GM10248 (cell line): ENCODE results near the gene ANAPC5.
A peak's percentile ranks its signal among the peaks of the same experiment; 100 is the strongest.
"Not testable (repeated sequence)": the region's sequence is repeated elsewhere in the genome, so short reads cannot be mapped to it uniquely, and the experiment has no call there.

Source experiments
- CTCF ChIA-PET: fragments of 300-600 bp; sonication (Branson Sonifier 250); formaldehyde crosslinking; extraction: SDS; loops from one replicate; lab custom pipeline; 2021; ENCODE audit warnings: antibody characterized with exemption; lab: Yijun Ruan, JAX
- POLR2A ChIA-PET: fragments of 350-650 bp; sonication (Branson Sonifier 250); formaldehyde crosslinking; extraction: SDS; loops from one replicate; lab custom pipeline; 2020; ENCODE audit warnings: antibody characterized with exemption; lab: Yijun Ruan, JAX
- DNase-seq: peaks from one replicate; pipeline ENCODE4 v3.0.0; 2012; ENCODE audit errors: extremely low spot score
- TF ChIP-seq, protein P1 (sequence below): IDR thresholded peaks from 2 replicates; pipeline ENCODE4 v1.5.1; 2012; ENCODE audit warnings: mild to moderate bottlenecking, low read depth; ENCODE audit errors: extremely low read depth, missing control alignments, control extremely low read depth

ANAPC5 gene

DNA sequence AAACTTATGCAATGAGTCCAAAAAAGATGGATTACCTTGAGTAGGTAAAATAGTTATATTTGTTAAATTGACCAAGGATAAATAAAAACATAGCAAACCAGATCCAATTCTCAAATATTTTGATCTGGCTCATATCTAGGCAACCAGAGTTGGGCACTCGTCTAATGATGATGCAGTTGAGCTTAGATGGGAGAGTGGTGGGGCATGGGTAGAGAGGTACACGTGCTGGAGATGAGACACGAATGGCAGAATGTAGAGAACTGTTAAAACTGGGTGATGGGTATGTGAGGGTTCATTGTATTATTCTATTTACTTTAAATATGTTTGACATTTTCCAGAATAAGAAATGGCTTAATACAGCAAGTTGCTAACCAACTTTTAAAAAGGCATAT, 40.1 kb upstream of the ANAPC5 start:
- TF ChIP-seq, protein P1, sequence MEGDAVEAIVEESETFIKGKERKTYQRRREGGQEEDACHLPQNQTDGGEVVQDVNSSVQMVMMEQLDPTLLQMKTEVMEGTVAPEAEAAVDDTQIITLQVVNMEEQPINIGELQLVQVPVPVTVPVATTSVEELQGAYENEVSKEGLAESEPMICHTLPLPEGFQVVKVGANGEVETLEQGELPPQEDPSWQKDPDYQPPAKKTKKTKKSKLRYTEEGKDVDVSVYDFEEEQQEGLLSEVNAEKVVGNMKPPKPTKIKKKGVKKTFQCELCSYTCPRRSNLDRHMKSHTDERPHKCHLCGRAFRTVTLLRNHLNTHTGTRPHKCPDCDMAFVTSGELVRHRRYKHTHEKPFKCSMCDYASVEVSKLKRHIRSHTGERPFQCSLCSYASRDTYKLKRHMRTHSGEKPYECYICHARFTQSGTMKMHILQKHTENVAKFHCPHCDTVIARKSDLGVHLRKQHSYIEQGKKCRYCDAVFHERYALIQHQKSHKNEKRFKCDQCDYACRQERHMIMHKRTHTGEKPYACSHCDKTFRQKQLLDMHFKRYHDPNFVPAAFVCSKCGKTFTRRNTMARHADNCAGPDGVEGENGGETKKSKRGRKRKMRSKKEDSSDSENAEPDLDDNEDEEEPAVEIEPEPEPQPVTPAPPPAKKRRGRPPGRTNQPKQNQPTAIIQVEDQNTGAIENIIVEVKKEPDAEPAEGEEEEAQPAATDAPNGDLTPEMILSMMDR = no peak
- CTCF ChIA-PET = interaction anchor here (1.3 to 1.7 kb wide), 4 partner anchors 8 to 57 kb away, joined by 3 to 5 read pairs (median 4); partner anchors contain the start of gene RNF34
- DNase-seq = no peak
- POLR2A ChIA-PET = interaction anchor here (0.7 kb wide), 1 partner anchor 8 kb away, joined by 4 read pairs; the partner anchor contains the start of gene RNF34

DNA sequence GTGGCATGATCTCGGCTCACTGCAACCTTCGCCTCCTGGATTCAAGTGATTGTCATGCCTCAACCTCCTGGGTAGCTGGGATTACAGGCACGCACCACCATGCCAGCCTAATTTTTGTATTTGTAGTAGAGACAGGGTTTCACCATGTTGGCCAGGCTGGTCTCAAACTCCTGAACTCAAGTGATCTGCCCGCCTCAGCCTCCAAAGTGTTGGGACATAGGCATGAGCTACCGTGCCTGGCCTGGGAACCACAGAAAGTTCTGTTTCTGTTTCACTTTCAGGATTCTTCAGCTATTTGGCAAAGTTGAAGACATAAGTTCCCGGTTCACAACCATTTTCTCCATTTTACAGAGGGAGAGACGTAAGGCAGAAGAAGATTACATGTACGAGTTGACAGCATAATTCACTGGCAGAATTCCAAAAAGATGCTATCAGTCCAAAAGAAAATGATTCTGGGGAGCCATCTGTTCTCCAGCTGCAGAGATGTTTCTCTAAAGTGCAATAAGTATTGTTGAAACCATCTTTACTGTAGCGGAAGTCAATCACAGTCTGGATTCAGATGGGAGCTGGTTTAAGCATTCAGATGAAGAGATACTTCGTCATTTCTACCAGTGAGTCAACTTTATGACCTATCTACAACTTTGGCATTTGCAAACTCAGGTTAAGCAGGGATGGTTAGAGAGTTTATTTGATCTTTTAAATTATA, 39.6 kb upstream of the ANAPC5 start:
- ChIA-PET CTCF (interaction anchor here (1.2 to 1.7 kb wide), 5 partner anchors 8 to 56 kb away, joined by 3 to 5 read pairs (median 3); partner anchors contain the start of gene RNF34), POLR2A (interaction anchor here (0.7 kb wide), 1 partner anchor 9 kb away, joined by 4 read pairs; the partner anchor contains the start of gene RNF34)
- DNase-seq = peak; percentile 60
- TF ChIP-seq, protein P1 = no peak

DNA sequence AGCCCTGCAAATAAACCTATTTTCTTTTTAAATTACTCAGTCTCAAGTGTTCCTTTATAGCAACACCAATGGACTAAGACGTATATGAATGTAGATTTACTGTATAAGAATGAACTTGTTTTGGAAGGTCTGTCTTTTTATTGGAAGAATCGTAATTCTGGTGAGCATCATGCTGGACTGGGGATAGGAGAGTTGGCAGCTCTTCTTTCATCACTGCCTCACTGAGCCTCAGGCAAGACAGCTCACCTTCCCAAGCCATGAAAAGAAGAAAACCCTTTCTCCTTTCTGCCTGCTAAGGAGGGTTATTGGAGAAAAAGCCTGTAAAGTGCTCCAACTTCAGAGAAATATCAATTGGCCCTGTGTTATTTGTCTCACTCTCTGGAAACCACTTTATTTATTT, 38.6 kb upstream of the ANAPC5 start:
- CTCF ChIA-PET = interaction anchor here (1.2 kb wide), 1 partner anchor 33 kb away, joined by 3 read pairs; no protein-coding TSS in a partner anchor
- DNase-seq = no peak
- POLR2A ChIA-PET = no interaction called here
- TF ChIP-seq, protein P1 = no peak

DNA sequence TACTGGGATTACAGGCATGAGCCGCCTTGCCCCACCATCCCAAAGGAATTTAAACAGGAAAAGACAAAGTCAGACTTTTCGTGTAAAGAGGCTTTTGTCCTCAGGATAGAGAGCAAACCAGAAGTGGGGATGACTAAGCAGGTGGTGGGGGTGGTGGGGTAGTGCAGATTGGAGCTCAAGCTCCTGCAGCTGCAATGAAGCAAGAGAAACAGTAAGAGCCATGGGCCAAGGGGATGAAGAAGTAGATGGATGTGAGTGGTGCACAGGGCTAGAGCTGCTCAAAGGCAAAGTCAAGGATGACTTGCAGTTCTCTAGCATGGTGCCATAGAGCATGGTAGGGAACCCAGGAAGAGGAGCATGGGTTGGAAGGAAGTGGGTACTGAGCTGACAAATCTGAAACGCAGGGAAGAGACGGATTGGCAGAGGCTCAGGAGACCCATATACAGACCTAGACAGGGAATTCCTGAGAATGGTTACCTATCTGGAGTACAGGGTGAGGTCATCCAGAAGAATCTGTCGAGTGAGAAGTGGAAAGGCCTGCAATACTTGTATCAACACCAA, 36.3 kb upstream of the ANAPC5 start:
- DNase-seq = no peak
- ChIA-PET POLR2A (no interaction called here), CTCF (no interaction called here)
- TF ChIP-seq, protein P1 = no peak

DNA sequence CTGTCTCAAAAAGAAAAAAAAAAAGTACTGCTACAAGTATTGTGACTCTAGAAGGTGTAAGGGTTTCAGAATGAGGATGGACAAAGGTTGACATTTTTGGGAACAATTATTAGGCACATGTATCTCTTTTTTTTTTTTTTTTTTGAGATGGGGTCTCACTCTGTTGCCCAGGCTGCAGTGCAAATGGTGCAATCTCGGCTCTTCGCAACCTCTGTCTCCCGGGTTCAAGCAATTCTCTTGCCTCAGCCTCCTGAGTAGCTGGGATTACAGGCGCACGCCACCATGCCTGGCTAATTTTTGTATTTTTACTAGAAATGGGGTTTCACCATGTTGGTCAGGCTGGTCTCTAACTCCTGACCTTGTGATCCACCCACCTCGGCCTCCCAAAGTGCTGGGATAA, 32.7 kb upstream of the ANAPC5 start:
- POLR2A ChIA-PET, DNase-seq: not testable (repeated sequence)
- CTCF ChIA-PET = interaction anchor here (0.7 to 1.2 kb wide), 3 partner anchors 15 to 136 kb away, joined by 3 to 5 read pairs (median 3); no protein-coding TSS in a partner anchor

DNA sequence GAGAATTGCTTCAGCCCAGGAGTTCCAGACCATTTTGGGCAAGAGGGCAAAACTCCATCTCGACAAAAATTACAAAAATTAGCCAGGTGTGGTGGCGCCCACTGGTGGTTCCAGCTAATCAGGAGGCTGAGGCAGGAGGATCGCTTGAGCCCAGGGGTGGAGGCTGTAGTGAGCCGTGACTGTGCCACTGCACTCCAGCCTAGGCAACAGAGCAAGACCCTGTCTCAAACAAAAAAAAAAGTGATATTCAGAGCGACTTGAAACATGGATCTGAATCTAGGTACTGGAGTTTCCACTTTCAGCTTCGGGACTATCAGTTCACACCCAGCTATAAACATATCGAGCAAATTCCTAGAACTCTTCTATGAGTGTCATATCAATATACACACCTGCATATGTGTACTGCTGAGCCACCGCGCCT, 31.4 kb upstream of the ANAPC5 start:
- CTCF ChIA-PET = interaction anchor here (0.9 to 1.0 kb wide), 3 partner anchors 24 to 50 kb away, joined by 3 to 4 read pairs (median 3); no protein-coding TSS in a partner anchor
- DNase-seq = no peak
- TF ChIP-seq, protein P1 = no peak
- POLR2A ChIA-PET = no interaction called here

DNA sequence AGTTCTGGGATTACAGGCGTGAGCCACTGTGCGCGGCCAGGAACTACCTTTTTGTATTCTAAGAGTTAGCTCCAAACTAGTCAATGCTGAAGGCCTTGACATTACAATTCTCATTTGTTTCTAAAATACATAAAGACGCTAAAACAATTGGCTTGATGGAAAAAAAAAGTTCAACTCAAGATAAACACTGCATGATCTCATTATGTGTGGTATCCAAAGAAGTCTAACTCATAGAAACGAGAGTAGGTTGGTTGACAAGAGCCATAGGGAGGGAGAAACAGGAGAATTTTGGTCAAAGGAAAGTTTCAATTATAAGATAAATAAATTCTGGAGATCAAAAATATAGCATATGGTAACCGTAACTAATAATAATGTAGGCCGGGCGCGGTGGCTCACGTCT, 27.7 kb upstream of the ANAPC5 start:
- CTCF ChIA-PET = no interaction called here
- TF ChIP-seq, protein P1 = no peak
- POLR2A ChIA-PET = no interaction called here
- DNase-seq = no peak
